ENCODE results near the gene SLC29A1.

GRCh38 chr6:44260451-44261297, 37.3 kb downstream of the SLC29A1 start:
- TF ChIP-seq, protein P1, sequence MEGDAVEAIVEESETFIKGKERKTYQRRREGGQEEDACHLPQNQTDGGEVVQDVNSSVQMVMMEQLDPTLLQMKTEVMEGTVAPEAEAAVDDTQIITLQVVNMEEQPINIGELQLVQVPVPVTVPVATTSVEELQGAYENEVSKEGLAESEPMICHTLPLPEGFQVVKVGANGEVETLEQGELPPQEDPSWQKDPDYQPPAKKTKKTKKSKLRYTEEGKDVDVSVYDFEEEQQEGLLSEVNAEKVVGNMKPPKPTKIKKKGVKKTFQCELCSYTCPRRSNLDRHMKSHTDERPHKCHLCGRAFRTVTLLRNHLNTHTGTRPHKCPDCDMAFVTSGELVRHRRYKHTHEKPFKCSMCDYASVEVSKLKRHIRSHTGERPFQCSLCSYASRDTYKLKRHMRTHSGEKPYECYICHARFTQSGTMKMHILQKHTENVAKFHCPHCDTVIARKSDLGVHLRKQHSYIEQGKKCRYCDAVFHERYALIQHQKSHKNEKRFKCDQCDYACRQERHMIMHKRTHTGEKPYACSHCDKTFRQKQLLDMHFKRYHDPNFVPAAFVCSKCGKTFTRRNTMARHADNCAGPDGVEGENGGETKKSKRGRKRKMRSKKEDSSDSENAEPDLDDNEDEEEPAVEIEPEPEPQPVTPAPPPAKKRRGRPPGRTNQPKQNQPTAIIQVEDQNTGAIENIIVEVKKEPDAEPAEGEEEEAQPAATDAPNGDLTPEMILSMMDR (IDR thresholded peaks at IDR 0.05) = no peak
- no peak for TF ChIP-seq POLR2A (IDR thresholded peaks at IDR 0.05)
